Activated CD4-positive, alpha-beta T cell treated with anti-CD3 and anti-CD28 coated beads for 24 hours (primary cell): ENCODE results near the gene WDR35.
A peak's percentile ranks its signal among the peaks of the same experiment; 100 is the strongest.

Source experiments
- DNase-seq, 2 donors: peaks; one replicate each; pipeline ENCODE4 v3.0.0-alpha.2; 2020; ENCODE audit warnings: low read depth in 2 of 2

Gene WDR35

GRCh38 chr2:19870792-19871191 lies 119.1 kb downstream of the WDR35 start:
- no peak for DNase-seq

DNA sequence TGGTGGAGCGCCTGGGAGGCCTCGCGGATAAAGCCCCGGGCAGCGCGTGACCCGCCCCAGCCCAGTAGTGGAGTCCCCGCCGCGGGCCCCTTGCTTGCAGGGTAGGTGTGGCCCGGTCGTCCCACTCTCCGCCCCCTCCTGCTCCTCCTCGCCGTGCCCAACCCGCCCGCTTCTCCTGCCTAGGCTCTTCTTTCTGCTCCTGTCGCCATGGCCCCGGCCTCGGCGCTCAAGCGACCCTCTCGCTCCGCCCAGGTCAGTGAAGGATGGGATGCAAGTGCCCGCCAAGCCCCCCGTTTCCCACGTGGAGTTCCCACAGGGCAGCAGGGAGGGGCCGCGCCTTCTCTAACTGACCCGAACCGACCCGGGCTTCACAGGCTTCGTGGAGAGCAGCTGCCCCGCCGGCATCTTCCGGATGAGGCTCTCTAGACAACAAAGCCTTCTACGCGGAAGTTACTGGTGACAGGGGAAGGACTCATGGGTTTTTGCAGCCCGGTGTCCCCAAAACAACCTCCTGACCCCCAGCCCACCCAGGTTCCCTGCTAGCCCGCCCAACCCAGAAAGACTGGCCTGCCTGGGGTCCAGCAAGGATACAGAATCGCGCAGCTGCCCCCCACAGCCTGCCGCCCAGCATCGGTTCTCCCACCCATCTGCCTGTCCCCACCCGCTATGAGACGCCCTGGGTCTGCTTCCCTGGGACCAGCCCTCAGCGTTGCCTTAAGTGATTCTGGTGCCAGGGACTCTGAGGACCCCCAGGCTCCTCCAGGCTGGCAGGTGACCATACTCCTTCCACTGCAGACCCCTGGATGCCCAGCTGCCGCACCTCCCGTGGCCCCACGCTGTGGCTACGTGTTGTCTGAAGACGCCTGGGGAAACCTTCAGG lies 121.0 kb downstream of the WDR35 start:
- peak; percentile 30 to 46 for DNase-seq

- no peak for DNase-seq
Observed at GRCh38 chr2:19868224-19868623, 121.7 kb downstream of the WDR35 start.

DNA sequence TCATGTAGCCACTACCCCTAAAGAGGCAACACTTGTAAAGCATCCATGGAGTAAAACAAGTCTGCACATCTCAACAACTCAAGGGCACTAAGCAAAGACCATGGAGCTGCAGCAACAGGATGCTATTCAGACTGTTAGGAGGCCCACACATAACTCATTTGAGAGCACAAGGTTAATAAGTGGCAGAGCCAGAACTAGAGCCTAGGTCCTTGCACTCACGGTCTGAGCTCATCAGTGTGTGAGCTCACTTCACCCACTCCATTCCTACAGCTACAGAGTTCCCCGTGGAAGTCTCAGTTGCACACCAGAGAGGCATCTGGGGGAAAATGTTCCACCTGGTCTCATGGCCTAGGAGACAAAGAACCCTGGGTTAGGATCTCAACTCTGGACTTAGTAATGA lies 123.1 kb downstream of the WDR35 start:
- DNase-seq: no peak

DNA sequence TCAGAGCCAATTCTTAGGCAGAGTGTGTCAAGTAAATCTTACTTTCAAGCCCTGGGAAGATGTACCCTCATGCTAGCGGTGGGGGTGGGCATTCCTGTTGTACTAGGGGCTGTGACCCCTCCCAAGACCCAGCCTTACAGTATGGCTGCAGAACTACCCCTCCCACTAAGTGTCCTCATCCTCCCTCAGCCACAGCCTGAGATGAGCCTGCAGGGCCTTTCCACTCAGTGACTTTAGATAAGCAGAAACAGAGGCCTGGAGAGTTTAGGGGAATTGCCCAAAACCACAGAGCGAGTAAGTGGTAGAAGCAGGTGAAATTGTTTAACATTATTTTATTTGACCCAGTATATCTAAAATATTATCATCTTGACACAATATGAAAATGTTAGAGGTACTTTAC lies 124.8 kb downstream of the WDR35 start:
- no peak for DNase-seq

DNA sequence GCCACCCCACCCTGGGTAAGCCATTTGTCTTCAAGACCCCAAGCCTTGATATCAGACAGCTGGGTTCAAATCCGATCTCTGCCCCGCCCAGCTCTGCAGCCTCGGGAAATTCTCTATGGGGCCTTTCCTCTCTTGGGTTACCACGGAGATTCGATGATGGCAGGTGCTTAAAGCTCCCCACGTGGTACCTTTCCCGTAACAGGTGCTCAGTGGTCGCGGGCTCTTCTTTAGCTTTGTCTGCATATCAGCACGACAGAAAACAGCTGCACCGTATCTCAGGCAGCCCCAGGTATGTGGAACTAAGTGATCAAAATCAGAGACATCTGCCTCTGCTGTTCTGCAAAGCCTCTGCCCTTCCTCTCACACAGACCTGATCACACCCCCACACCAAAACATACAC lies 125.5 kb downstream of the WDR35 start:
- DNase-seq: no peak

- peak; percentile 60 to 61 for DNase-seq
Observed at GRCh38 chr2:19863303-19864041, 126.4 kb downstream of the WDR35 start.

DNA sequence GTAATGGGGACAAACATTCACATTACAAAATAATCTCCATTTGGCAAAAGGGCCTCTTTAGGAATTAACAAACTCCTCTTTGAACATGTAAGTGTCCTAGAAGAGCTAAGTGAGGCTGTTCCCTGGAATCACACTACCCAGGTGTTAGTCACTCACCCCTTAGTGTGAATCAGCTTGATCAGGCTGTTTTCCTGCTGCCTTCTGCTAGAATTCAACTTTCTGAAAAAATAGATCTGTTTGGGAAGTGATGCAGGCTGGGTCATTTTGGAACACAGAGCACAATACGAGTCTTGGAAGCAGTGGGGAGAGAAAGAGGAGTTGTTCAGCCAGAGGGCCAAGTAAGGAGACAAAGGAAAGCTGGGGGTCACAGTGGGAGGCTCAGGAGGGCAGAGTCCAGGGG lies 128.1 kb downstream of the WDR35 start:
- DNase-seq: no peak
